H4 (cell line): ENCODE measurements around the gene KDM7A. TPM values are rescaled to one million over a fixed set of nuclear protein-coding genes. Genes with fewer than 3 reads are reported as not detected.
"Not testable (repeated sequence)": the region's sequence is repeated elsewhere in the genome, so short reads cannot be mapped to it uniquely, and the experiment has no call there.

Experiments
- DNase-seq: peaks from one replicate; pipeline ENCODE4 v3.0.0-alpha.2; 2015; ENCODE audit warnings: low spot score
- total RNA-seq: library from RNA; depleted of rRNA; stranded (reverse); fragments of >200 nt; shearing (Covaris generic); gene quantifications from 2 replicates; pipeline ENCODE4 v1.2.3, GENCODE V29; 2014

Gene KDM7A
- total RNA-seq, 1 experiment from 2014 or later = 1.0 TPM

DNA sequence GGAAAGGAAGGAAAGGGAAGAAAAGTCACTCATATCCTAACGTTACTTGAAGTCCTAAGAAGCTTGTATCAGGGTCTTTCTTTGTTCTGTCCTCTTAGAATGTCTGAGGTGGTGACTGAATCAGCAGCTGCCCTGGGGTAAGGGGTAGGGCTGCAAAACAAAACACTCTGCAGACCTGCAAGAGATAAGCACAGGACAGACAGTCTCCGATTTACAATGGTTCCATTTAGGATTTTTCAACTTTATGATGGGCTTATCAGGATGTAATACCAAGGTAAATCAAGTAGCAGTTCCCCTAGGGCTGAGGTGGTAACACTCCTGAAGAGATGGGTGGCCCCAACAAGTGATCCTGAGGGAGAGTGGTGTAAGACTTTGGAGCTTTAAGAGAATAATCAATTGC, 16.5 kb downstream of the KDM7A start:
- DNase-seq = no peak

DNA sequence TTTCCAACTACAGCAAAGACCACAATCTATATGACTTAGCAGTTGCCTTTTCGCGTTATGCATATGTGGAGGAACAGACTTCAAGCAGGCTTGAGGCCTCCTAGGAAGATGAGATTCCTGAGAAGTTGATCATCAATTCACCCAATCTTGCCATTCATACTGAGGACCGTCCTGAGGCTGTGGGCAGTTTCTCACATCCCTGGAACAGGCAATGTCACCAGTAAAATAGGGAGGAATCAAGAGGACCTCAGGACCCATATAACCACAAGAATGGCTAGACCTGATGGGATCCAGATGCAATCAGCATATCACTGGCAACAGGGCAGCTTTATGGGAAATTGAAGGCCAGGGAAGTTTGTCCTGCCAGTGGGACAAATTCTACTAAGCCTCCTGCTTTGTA, 17.3 kb downstream of the KDM7A start:
- DNase-seq = no peak

DNA sequence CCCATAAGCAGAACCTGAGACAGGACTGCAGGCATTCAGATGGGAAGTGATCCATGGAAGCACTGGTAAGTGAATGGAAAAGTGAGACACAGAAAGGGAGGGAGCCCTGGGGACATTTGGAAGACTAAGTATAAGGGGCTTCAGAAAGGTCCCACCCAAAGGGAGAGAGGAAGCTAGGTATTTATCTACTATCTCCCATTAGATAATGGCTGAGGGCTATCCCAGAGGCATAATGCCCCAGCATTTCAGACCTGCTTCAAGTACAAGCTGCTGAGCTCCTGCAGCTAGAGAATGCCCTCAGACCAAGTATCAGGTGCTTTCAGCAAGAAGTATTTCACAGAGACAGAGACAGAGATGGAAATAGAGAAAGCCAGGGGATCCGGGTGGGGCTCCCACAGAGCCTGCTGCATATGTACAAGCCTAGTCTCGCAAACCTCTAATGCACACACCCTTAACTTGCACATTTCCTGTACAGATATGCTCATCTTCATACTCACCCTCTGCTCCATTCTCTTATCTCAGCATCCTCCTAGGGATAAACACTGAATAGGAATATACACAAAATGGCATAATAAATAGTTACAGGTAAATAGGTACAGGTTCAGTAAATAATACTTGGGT, 20.2 kb downstream of the KDM7A start:
- DNase-seq = no peak

DNA sequence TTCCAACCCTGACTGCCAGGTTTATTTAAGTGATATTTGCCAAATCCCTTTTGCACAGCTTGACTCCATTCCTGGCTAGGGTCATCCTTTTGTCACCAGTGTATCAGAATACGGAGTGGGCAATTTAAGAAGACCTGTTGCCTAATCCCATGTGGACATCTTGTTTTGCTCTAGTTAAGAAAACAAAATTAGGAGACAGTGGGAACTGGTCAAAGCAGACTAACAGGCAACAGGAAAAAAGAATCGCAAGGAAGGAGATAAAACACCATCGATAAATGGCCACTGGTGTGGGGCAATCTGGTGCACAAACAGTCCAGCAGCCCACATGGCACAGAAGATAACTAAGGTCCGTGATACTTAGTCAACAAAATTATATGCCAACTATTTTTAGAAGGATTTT, 21.4 kb downstream of the KDM7A start:
- DNase-seq = no peak

DNA sequence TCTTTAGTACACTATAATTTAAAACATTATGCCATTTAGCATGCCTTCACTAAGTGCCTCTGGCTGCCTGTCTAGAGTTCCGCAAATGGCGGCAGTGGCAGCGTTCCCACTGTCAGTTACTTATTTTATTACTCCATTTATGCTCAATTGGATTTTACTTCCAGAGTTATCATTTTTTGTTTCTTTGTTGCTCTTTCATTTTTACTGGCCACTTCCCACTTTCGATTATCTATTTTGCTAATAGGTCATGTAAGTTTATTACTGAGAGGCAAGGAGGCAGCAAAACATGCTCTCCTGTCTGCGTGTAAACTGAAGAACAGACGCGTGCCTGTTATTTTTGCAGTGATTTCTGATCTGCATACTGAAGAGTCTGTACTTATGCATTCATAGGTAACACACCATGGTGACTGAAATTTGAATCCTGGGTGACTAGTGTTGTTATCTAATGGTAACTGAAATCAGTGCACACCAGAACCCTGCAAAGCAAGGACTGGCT, 23.1 kb downstream of the KDM7A start:
- no peak for DNase-seq

DNA sequence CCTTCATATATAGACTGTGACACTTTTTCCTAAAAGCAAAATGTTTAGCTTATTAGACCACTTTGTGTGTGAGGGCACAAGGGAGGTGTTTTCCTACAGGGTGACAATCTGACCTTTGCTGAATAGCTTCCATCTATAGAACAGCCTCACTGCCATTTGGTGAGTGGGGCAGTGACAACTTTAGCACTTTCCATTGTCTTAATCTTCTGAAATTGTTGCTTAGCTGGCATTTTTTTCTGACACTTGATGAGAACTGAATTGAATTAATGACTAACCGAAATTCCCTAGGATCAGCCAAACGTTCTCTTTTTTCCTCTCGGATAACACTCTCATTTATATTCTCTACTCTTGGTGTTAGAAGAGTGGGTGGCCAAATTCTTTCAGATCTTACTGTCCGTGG, 30.2 kb downstream of the KDM7A start:
- no peak for DNase-seq

DNA sequence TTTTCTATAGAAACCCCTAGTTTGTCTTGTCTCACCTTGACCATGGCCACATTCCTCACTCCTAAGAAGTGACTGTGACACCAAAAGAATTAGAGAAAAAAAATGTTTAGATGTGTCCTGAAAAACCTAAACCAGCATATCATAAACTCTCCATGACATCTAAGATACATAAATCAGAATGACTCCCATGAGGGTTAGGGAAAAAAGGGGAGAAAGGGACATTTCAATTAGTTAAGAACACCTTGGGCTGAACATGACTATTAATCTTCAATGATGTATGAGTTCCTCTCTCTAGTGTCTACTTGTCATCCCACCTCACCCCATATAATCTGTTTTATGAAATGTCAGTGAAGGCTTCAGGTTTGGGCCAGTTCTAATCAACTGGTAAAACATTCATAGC, 31.1 kb downstream of the KDM7A start:
- no peak for DNase-seq

DNA sequence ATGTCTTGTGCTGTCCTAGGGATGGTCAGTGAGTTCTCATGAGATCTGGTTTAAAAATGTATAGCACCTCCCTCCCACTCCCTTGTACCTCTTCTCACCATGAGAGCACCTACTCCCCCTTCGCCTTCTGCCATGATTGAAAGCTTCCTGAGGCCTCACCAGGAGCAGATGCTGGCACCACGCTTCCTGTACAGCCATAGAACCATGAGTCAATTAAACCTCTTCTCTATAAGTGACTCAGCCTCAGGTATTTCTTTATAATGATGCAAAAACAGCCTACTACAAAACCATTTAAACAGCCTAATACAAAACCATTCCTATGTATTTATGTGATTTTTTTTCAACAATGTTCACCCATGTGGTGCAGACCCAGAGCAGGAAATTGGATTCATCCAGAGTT, 32.0 kb downstream of the KDM7A start:
- DNase-seq = no peak

DNA sequence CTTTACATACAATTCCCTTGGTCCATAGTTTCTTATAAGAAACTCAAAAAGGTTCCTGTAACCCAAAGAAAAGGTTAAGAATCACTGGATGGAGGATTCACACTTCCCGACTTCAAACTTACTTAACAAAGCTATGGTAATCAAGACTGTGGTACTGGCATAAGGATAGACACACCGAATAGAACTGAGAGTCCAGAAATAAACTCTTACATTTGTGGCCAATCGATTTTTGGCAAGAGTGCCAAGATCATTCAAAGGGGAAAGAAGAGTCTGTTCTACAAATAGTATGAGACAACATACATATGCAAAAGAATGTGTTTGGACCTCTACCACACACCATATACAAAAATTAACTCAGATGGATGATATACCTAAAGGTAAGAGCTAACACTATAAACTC, 32.8 kb downstream of the KDM7A start:
- DNase-seq = no peak

DNA sequence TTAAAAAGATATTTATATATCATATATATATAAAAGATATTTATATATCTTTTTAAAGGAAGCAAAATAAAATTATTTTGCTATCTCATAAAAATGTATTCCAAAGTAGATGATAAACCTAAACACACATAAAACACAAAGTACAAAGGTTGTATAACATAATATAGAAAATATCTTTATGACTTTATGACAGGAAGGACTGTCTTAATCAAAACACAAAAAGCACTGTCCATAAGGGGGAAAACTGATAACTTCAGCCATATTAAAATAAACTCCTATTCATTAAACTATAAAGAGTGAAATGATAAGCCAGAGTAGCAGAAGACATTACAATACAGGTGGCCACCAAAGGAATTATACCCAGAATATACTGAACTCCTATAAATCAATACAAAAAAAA, 34.8 kb downstream of the KDM7A start:
- DNase-seq = no peak

DNA sequence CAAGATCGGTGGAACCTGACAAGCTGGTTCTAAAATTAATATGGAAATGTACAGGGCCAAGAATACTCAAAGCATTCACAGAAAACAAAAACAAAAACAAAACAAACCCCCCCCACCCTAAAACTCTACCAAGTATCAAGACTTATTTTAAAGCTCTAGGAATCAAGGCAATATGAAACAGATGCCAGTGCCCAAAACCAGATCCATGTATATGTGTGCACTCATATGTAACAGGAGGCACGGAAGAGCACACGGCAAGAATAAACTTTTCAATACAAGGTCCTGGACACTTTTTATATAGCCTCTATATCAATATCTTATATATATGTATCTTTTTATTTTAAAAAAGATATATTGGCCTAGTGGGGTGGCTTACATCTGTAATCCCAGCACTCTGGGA, 35.5 kb downstream of the KDM7A start:
- DNase-seq = no peak

DNA sequence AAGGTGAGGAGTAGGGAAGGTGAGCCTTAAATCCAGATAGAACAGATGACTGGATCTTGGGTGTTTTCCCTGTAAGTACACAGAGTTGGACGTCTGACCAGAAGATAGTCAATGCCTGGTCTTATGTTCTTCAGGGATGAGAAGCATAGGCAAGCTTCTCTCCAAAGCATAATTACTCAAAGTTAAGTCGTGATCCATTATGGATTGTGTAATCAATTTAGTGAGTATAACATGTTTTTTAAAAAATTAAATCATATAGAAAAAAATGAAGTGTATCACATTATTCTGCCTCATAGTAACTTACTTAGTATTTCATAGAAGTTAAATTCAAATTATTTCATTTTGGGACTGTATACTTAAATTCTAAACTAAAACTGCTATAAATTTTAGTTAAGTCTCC, 39.7 kb downstream of the KDM7A start:
- no peak for DNase-seq

DNA sequence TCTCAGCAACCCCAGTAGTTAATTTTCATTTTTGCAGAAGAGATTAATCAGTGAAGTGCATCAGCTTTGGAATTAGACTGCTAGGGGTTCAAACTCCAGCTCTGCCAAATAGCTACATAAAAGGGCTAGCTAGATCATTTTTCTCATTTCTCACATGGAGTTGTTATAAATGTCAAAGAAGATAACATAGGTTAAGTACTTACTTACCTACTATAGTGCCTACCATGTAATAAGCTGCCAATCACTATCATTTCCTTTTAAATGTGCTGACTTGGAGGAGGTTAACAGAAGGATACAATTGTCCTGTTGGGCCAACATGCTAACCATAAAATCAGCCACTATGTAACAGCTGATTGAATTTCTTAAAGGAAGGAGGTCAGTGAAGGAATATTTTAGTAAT, 40.7 kb downstream of the KDM7A start:
- no peak for DNase-seq

DNA sequence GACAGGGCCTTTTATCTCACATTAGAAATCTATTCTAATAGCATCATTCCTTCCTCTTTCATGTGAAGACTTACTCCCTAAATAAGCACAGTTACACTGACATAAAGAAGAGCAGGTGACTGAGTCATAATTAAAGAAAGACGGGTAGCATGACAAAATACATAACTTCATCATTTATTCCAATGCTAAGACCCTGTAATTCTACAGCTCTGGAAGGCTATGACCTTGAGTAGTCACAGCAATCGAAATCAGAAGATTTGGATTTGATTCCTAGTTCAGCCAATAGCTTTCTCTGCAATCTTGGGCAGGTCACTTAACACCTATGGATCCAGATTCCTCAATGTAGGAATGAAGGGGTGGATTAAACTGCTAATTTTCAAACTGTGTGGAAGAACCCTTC, 42.7 kb downstream of the KDM7A start:
- DNase-seq = no peak

DNA sequence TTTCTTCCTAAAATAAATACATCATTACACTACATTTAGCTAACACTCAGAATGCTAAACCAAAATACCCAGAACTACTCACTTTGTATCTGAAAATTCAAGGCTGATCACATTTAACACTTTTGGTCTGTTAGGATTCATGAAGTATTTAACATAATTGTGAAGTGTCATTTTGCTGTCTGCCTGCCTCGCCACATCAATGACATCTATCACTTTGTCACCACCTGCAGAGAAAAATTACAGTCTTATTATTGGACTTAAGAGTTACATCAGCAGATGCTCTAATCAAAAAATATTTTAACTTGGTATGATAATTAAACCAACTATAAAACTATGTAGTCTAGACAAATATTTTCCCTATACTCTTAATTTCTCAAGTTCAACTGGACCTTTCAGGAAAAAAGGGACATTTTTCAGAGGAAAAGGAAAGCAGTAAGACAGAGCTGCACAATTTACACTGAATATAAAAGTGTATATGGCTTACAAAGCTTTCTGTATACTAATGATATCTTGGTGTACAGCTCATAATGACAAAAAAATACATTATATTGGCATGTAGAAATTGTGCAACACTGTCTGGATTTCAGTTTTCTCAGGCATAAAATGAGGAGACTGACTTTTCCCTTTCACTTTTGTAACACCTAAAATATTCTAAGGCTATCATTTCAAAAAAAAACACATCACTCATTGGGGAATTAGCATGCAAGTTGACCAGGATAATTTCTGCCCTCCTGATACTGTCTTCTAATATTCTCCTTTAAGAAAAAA, 49.2 kb downstream of the KDM7A start:
- no peak for DNase-seq

DNA sequence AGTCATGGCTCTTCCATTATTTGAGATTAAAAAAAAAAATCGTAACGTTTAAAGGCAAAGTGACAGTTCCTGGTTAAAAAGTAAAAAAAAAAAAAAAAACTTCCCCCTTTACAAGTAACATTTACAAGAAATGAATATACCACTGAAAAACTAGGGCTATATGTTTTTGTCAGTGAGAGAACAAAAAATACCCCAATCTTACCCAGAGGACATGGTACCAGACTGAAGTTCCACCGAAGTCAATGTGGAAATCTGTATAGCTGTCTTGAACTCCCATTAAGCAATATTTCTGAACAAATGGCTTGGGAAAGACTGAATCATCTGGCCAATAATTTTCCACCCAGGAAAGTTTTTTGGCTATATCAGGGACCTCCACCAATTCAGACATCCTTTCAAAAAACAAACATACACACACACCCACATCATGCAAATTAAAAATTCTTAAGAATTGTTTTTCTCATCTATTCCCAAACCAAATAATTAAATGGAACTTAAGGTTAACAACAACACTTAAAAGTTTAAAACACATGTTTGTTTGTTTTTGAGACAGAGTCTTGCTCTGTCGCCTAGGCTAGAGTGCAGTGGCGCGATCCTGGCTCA, 50.2 kb downstream of the KDM7A start:
- no peak for DNase-seq

DNA sequence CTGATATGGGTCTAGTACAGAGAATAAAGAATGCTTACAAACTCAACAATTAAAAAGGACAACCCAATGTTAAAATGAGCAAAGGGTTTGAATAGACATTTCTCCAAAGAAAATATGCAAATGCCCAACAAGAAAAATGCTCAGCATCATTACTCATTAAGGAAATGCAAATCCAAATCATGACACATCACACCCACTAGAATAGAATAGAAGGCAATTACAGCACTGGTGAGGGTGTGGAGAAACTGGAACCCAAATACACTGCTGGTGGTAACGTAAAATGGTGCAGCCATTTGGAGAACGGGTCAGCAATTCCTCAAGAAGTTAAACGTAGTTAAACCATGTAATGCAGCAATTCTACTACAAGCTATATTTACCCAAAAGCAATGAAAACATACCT, 53.8 kb downstream of the KDM7A start:
- DNase-seq = no peak

DNA sequence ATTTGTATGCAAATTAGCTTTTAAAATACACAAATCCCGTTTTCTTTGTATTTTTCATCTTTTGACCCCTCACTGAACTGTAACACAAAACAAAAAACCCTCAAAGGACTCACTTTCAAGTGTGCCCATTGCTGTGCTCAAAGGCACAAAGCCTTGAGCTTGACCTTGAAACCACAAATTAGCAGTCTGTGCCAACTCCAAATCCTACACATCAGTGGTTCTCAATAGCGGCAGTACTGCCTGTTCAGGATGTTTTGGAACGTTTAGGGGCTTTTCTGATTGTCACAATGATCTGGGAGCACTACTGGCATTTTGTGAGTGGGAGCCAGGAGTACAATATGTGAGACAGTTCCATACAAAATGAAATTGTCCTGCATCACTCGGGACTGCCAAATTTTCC, 55.5 kb downstream of the KDM7A start:
- no peak for DNase-seq

DNA sequence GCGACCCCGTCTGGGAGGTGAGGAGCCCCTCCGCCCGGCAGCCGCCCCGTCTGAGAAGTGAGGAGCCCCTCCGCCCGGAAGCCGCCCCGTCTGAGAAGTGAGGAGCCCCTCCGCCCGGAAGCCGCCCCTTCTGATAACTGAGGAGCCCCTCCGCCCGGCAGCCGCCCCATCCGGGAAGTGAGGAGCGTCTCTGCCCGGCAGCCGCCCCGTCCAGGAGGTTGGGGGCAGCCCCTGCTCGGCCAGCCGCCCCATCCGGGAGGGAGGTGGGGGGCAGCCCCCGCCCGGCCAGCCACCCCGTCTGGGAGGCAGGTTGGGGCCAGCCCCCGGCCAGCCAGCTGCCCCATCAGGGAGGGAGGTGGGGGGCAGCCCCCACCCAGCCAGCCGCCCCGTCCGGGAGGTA, 62.0 kb downstream of the KDM7A start:
- not testable (repeated sequence) for DNase-seq

DNA sequence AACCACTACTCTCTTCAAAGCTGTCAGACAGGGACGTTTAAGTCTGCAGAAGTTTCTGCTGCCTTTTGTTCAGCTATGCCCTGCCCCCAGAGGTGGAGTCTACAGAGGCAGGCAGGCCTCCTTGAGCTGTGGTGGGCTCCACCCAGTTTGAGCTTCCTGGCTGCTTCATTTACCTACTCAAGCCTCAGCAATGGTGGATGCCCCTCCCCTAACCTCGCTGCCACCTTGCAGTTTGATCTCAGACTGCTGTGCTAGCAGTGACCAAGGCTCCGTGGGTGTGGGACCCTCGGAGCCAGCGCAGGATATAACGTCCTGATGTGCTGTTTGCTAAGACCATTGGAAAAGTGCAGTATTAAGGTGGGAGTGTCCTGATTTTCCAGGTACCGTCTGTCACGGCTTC, 68.0 kb downstream of the KDM7A start:
- DNase-seq = not testable (repeated sequence)

DNA sequence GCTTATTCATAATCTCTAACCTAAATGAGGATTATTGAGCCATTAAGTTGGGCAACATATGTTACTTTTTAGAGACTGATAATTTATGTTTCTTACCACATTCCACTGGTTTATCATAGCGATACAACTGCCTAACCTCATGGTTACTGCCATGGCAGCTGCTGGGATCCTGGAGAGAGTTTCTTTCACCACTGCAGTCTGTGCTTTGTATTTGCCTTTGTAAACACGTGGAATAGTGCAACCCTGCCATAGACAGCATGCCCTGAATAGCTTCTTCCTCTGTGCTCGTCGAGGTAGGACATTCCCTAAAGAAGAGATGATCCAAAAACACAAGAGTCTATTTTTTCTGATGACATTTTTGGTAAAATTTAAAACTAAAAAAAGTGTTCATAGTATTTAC, 80.3 kb downstream of the KDM7A start:
- DNase-seq = no peak

DNA sequence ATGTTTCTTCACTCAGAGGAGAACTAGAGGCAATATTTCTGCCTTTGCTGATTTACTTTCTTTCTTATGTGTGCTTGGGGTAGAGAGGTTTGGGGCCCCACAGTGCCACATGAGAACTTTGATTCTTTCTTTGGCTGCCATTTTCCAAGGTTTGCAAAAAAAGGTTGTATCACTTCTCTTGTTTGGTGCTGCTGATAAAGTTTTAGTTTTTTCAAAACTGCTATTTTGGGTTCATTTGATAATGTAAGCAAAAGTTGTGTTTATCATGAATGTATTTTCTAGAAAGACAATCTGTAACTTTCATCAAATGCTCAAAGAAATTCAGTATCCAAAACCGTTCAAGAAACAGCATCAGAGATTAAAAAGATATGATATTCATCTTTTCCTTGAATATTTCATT, 83.4 kb downstream of the KDM7A start:
- DNase-seq = no peak

DNA sequence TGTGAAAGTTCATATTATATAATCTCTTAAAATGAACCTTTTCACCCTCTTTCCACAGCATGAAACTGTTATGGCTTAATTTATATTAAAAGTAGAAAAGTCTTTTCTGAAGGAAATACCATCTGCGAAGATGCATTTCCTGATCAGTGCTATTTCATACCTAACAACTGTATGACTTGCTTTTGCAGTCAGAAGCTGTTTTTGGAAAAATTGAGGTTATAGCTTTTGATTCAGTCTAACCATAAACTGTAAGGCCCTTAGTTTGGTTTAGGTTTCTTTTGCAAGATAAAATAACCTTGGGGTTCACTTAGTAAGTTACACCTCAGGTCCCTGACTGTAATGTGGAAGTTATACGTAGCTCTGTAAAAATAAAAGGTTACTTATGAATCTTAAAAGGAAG, 91.3 kb downstream of the KDM7A start:
- DNase-seq = no peak
